GM23248 (cell line): Measurements from ENCODE around the gene ANKS1B.

Experiments
- EZH2 ChIP-seq: fragments of 200-600 bp; sonication (generic); IDR thresholded peaks from 2 replicates; pipeline ENCODE4 v1.6.1; 2018; ENCODE audit warnings: antibody characterized with exemption, mild to moderate bottlenecking; ENCODE audit not compliant: insufficient read depth, poor library complexity, severe bottlenecking
- EZH2phosphoT487 ChIP-seq: fragments of 200-600 bp; sonication (generic); IDR thresholded peaks from 2 replicates; pipeline ENCODE4 v1.6.1; 2018; ENCODE audit warnings: antibody characterized with exemption, moderate library complexity, mild to moderate bottlenecking, low read depth; ENCODE audit not compliant: insufficient read depth

DNA sequence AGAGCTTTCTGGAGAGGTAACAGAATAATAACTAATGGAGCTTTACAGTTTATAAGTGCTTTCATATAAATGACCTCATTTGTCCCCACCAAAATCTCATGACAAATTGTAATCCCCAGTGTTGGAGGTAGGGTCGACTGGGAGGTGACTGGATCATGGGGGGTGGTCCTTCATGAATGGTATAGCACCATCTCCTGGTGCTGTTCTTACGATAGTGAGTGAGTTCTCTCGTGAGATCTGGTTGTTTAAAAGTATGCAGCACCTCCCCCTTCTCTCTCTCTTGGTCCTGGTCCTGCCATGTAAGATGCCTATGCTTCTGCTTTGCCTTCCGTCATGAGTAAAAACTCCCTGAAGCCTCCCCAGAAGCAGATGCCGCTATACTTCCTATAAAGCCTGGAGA is 760.5 kb downstream of the ANKS1B start:
- TF ChIP-seq EZH2phosphoT487 (no peak), EZH2 (no peak)
